ENCODE measurements around the gene ERBB4.

DNA sequence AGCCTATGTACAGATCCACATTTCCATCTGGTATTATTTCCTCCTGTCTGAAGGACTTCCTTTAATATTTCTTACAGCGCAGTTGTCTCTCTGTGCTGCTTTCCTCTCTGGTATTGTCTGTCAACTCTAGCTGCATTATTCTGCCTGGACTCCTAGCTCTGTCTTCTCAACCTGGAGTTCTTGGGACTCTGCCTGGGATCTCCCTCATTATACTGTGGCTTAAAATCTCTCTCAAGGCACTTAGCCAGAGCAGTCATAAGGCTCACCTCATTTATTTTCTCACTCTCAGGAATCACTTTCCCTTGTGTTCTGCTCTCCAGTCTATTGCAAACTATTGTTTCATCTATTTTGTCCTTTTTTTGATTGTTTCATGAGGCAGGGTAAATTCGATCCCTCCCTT is 850.4 kb downstream of the ERBB4 start:
- TF ChIP-seq, protein P1, sequence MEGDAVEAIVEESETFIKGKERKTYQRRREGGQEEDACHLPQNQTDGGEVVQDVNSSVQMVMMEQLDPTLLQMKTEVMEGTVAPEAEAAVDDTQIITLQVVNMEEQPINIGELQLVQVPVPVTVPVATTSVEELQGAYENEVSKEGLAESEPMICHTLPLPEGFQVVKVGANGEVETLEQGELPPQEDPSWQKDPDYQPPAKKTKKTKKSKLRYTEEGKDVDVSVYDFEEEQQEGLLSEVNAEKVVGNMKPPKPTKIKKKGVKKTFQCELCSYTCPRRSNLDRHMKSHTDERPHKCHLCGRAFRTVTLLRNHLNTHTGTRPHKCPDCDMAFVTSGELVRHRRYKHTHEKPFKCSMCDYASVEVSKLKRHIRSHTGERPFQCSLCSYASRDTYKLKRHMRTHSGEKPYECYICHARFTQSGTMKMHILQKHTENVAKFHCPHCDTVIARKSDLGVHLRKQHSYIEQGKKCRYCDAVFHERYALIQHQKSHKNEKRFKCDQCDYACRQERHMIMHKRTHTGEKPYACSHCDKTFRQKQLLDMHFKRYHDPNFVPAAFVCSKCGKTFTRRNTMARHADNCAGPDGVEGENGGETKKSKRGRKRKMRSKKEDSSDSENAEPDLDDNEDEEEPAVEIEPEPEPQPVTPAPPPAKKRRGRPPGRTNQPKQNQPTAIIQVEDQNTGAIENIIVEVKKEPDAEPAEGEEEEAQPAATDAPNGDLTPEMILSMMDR (IDR thresholded peaks at IDR 0.05) = no peak
- TF ChIP-seq POLR2A (IDR thresholded peaks at IDR 0.05) = no peak
